Esophagus muscularis mucosa (tissue), 4 donors: ENCODE data around the gene OAS1. TPM values are rescaled to one million over a fixed set of nuclear protein-coding genes. Genes with fewer than 3 reads are reported as not detected.

Experiments used
- DNase-seq: peaks from one replicate; pipeline ENCODE4 v3.0.0-alpha.2; 2017; ENCODE audit errors: extremely low spot score
- H3K27ac ChIP-seq, 4 donors: fragments of 200-600 bp; sonication (generic); replicated peaks in 1 of 4; 1 replicate in 3 of 4; 2 replicates in 1 of 4; pipeline ENCODE4 v1.5.1; 2016 to 2019; ENCODE audit warnings: mild to moderate bottlenecking in 1 of 4
- H3K27me3 ChIP-seq, 4 donors: fragments of 200-600 bp; sonication (generic); one replicate each; pipeline versions ENCODE4 v1.5.1 to v1.6.0; 2016 to 2019
- H3K36me3 ChIP-seq, 4 donors: fragments of 200-600 bp; sonication (generic); one replicate each; pipeline ENCODE4 v1.5.1; 2016 to 2019
- H3K4me1 ChIP-seq, 4 donors: fragments of 200-600 bp; sonication (generic); one replicate each; pipeline ENCODE4 v1.5.1; 2016 to 2019
- H3K4me3 ChIP-seq, 4 donors: fragments of 200-600 bp; sonication (generic); 1 replicate in 2 of 4; 2 replicates in 2 of 4; pipeline ENCODE4 v1.5.1; 2016 to 2019; ENCODE audit warnings: mild to moderate bottlenecking in 4 of 4, moderate library complexity in 1 of 4
- H3K9me3 ChIP-seq, 4 donors: fragments of 200-600 bp; sonication (generic); 1 replicate in 3 of 4; 2 replicates in 1 of 4; pipeline ENCODE4 v1.5.1; 2016 to 2019
- EP300 ChIP-seq: sonication (generic); formaldehyde crosslinking; IDR thresholded peaks from one replicate; pipeline ENCODE4 v1.6.1; 2017; ENCODE audit warnings: antibody characterized with exemption
- POLR2A ChIP-seq: fragments of 450-650 bp; IDR thresholded peaks from one replicate; pipeline ENCODE4 v1.6.1; 2017; ENCODE audit warnings: antibody characterized with exemption, moderate library complexity, mild to moderate bottlenecking, low read depth
- POLR2AphosphoS5 ChIP-seq, 2 donors: sonication (generic); formaldehyde crosslinking; IDR thresholded peaks; one replicate each; pipeline ENCODE4 v1.6.1; 2017; ENCODE audit warnings: antibody characterized with exemption in 2 of 2
- WGBS: methylation state at CpG from one replicate; pipeline ENCODE4 v1.1.5; 2018; 5-methylcytosine and 5-hydroxymethylcytosine counted together
- intact Hi-C: fragments of 100-400 bp; cut with DNase I; formaldehyde crosslinking; loops from one replicate; pipeline ENCODE4 v1.15.1; 2023
- total RNA-seq, 4 donors: library from RNA; depleted of rRNA; stranded (reverse); fragments of >200 nt; gene quantifications; one replicate each; pipeline versions ENCODE4 v1.1.0 to v1.2.1, GENCODE V29; 2016
- TF ChIP-seq, protein P1 (sequence below), 3 experiments: fragments of 200-600 bp in 2 of 3; fragments of 450-650 bp in 1 of 3; sonication (generic) in 2 of 3; IDR thresholded peaks; one replicate each; pipeline ENCODE4 v1.5.1; 2017 to 2019; ENCODE audit warnings: antibody characterized with exemption in 3 of 3, mild to moderate bottlenecking in 2 of 3, moderate library complexity in 1 of 3

Gene OAS1
- total RNA-seq, 4 donors from 2014 or later = 9.9 to 10.4 (median 10.0) TPM

DNA sequence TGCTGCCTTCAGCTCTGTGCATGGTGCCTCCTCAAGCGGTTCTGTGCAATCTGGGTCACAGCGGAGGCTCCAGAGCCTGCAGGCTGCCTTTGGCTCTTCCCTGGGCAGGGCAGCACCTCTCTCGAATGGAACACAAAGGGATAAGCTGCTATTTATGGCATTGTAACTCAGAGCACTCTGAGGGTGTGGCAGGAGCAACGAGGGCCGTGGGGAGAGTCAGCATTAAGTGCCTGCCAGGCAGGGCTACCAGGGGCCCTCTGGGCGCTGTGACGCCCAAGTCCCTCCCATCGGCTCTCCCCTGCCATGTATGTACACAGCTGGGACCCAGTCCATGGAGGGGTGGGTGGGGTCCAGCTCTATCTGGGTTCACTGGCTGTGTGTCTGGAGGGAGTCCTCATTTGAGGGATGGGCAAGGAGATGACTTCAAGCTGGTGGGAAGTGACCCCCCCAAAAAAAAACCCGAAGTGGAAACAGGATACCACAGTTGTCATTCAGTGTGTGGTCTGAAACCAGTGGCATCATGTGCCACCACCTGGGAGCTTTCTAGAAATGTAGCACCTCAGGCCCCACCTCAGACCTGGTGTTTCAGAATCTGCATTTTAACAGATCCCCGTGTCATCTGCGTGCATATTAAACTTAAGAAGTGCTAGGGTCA is 44.0 kb upstream of the OAS1 start:
- no peaks in the 10 kb centered on the region for H3K4me1 ChIP-seq
- H3K36me3 ChIP-seq = no peaks in the 10 kb centered on the region
- intact Hi-C loops = no loop called here
- no peak for DNase-seq
- TF ChIP-seq EP300 (no peak), POLR2A (no peak), POLR2AphosphoS5 (IDR thresholded peaks at IDR 0.05) (no peak)
- TF ChIP-seq, protein P1, sequence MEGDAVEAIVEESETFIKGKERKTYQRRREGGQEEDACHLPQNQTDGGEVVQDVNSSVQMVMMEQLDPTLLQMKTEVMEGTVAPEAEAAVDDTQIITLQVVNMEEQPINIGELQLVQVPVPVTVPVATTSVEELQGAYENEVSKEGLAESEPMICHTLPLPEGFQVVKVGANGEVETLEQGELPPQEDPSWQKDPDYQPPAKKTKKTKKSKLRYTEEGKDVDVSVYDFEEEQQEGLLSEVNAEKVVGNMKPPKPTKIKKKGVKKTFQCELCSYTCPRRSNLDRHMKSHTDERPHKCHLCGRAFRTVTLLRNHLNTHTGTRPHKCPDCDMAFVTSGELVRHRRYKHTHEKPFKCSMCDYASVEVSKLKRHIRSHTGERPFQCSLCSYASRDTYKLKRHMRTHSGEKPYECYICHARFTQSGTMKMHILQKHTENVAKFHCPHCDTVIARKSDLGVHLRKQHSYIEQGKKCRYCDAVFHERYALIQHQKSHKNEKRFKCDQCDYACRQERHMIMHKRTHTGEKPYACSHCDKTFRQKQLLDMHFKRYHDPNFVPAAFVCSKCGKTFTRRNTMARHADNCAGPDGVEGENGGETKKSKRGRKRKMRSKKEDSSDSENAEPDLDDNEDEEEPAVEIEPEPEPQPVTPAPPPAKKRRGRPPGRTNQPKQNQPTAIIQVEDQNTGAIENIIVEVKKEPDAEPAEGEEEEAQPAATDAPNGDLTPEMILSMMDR (IDR thresholded peaks at IDR 0.05) = no peak
- H3K4me3 ChIP-seq = no peak overlapping the region
- no peaks in the 10 kb centered on the region for H3K9me3 ChIP-seq
- WGBS = 62% methylated on average over 8 of the region's 11 CpGs
- H3K27ac ChIP-seq = no peak overlapping the region
- H3K27me3 ChIP-seq = peaks cover 0 to 56% (median 0%) of the 10 kb centered on the region in 4 donors

DNA sequence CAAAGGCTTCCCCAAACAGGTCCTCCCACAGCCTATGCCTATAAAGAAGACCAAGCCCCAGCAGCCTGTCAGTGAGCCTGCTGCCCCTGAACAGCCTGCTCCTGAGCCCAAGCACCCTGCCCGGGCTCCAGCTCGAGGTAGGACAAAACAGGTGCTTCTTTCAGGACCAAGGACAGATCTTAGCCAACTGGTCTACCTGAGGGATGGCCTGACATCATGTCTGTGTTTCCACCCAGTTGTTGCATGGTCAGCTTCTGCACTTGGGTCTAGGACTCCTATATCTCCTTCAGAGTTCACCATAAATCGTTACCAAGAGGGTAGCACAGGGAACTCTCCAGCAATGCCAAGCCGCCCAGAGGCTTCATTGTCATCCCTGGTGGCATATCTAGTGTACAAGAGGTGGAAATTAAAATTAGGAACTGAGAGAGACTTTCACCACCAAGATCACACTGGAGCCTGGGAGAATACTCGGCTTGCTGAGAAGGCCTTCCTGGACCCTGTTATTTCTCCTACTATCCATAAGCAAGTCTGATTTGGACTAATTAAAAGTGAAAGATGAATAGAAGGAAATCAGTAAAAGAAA is 38.2 kb upstream of the OAS1 start:
- H3K27me3 ChIP-seq = peaks cover 0 to 44% (median 0%) of the 10 kb centered on the region in 4 donors
- no peak for DNase-seq
- 63% methylated on average over 5 of the region's 5 CpGs for WGBS
- intact Hi-C loops = no loop called here
- no peaks in the 10 kb centered on the region for H3K9me3 ChIP-seq
- no peaks in the 10 kb centered on the region for H3K36me3 ChIP-seq
- H3K4me3 ChIP-seq = no peak overlapping the region
- no peak overlapping the region for H3K27ac ChIP-seq
- no peaks in the 10 kb centered on the region for H3K4me1 ChIP-seq
- TF ChIP-seq POLR2AphosphoS5 (IDR thresholded peaks at IDR 0.05) = no peak
- no peak for TF ChIP-seq EP300
- no peak for TF ChIP-seq POLR2A
- TF ChIP-seq, protein P1 (IDR thresholded peaks at IDR 0.05) = no peak

DNA sequence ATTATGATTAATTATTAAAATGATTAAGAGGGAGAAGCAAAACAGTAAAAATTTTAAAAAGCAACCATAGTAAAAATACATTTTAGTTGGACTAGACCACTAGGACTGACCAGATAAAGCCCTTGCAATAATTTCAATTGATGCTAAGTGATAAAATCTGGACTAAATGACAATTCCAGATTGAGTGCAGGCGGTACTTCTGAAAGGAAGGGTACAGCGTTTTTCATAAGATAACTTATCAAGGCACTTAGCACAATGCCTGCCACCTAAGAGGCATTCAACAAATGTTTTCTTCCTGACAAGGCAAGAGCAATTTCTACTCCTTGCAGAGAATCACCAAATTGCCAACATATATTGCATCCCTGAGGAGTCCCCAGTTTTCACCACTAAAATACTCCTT is 37.7 kb upstream of the OAS1 start:
- no peak overlapping the region for H3K4me3 ChIP-seq
- no peaks in the 10 kb centered on the region for H3K4me1 ChIP-seq
- WGBS = 84% methylated on average over 2 of the region's 2 CpGs
- peaks cover 0 to 44% (median 0%) of the 10 kb centered on the region in 4 donors for H3K27me3 ChIP-seq
- no peaks in the 10 kb centered on the region for H3K9me3 ChIP-seq
- no peaks in the 10 kb centered on the region for H3K36me3 ChIP-seq
- intact Hi-C loops = no loop called here
- DNase-seq = no peak
- TF ChIP-seq EP300 = no peak
- TF ChIP-seq POLR2A = no peak
- TF ChIP-seq, protein P1 (IDR thresholded peaks at IDR 0.05) = no peak
- TF ChIP-seq POLR2AphosphoS5 (IDR thresholded peaks at IDR 0.05) = no peak
- no peak overlapping the region for H3K27ac ChIP-seq

DNA sequence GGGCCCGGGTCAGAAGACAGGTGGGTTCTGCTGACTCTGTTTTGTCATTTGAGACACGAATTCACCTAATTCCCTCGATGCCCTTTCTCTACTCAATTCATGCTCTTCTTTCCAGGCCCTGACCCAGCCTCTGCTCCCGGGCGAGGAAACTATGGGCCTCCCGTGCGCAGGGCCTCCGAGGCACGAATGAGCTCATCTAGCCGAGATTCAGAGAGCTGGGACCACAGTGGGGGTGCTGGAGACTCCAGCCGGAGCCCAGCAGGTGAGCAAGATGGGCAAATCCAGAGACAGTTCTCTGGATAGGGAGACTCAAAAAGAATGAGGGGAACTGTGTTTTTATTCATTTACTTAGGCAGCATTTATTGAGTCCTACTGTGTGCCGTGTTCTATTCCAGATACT is 37.0 kb upstream of the OAS1 start:
- 72% methylated on average over 12 of the region's 12 CpGs for WGBS
- DNase-seq = no peak
- H3K4me3 ChIP-seq = no peak overlapping the region
- no peaks in the 10 kb centered on the region for H3K36me3 ChIP-seq
- no peak overlapping the region for H3K27ac ChIP-seq
- no peak for TF ChIP-seq POLR2AphosphoS5 (IDR thresholded peaks at IDR 0.05)
- TF ChIP-seq, protein P1 (IDR thresholded peaks at IDR 0.05) = no peak
- no peak for TF ChIP-seq EP300
- no peaks in the 10 kb centered on the region for H3K4me1 ChIP-seq
- no peaks in the 10 kb centered on the region for H3K9me3 ChIP-seq
- H3K27me3 ChIP-seq = peaks cover 0 to 44% (median 0%) of the 10 kb centered on the region in 4 donors
- intact Hi-C loops = no loop called here
